Testis (tissue), 3 donors: Measurements from ENCODE around the gene RALGPS1. TPM values are rescaled to one million over a fixed set of nuclear protein-coding genes. Genes with fewer than 3 reads are reported as not detected.

Experiments
- DNase-seq: peaks from one replicate; pipeline ENCODE4 v3.0.0-alpha.2; 2019
- H3K27ac ChIP-seq, 2 donors: fragments of 200-600 bp; sonication (generic); one replicate each; pipeline ENCODE4 v1.5.1; 2019
- H3K27me3 ChIP-seq: fragments of 200-600 bp; sonication (generic); one replicate; pipeline ENCODE4 v1.5.1; 2019
- H3K36me3 ChIP-seq: fragments of 200-600 bp; sonication (generic); one replicate; pipeline ENCODE4 v1.5.1; 2017; ENCODE audit warnings: low read depth; ENCODE audit errors: missing control alignments
- H3K4me1 ChIP-seq: fragments of 200-600 bp; sonication (generic); one replicate; pipeline ENCODE4 v1.5.1; 2019
- H3K4me3 ChIP-seq, 2 donors: fragments of 200-600 bp; sonication (generic); one replicate each; pipeline ENCODE4 v1.5.1; 2017 to 2019
- H3K9me3 ChIP-seq: fragments of 200-600 bp; sonication (generic); one replicate; pipeline ENCODE4 v1.5.1; 2017
- CTCF ChIP-seq, 3 experiments: fragments of 450-650 bp in 2 of 3; fragments of 200-600 bp in 1 of 3; sonication (generic) in 1 of 3; IDR thresholded peaks; one replicate each; pipeline ENCODE4 v1.5.1; 2016 to 2019; ENCODE audit warnings: antibody characterized with exemption in 3 of 3, mild to moderate bottlenecking in 2 of 3, moderate library complexity in 1 of 3
- POLR2A ChIP-seq: fragments of 450-650 bp; IDR thresholded peaks from one replicate; pipeline ENCODE4 v1.6.1; 2017; ENCODE audit warnings: antibody characterized with exemption, mild to moderate bottlenecking, moderate library complexity
- WGBS, 2 donors: methylation state at CpG; one replicate each; pipeline ENCODE4 v1.1.5; 2018; 5-methylcytosine and 5-hydroxymethylcytosine counted together
- intact Hi-C: fragments of 100-400 bp; cut with DNase I; formaldehyde crosslinking; loops from one replicate; pipeline ENCODE4 v1.15.1; 2023; ENCODE audit warnings: low total_unique reads
- polyA plus RNA-seq: library from polyadenylated mRNA; stranded (reverse); fragments of 350-450 nt; fragmentation: Illumina TruSeq; extraction: RNeasy Lipid Tissue Mini Kit (QIAGEN cat#74804); gene quantifications from one replicate; pipeline ENCODE4 v1.2.3, GENCODE V29; 2014; ENCODE audit warnings: low read depth, low replicate concordance; ENCODE audit not compliant: insufficient read depth
- total RNA-seq, 2 donors: library from RNA; depleted of rRNA; stranded (reverse); fragments of >200 nt; gene quantifications; one replicate each; pipeline ENCODE4 v1.2.3, GENCODE V29; 2016

RALGPS1 gene
- total and polyA plus RNA-seq, 3 donors from 2014 or later = 35.9 to 48.6 (median 36.9) TPM

GRCh38 chr9:127208416-127208815 lies 293.8 kb downstream of the RALGPS1 start:
- intact Hi-C loops = no loop called here
- 91 to 96% methylated on average over 8 of the region's 8 CpGs for WGBS, 2 donors
- no peak for DNase-seq

GRCh38 chr9:127209220-127209619 lies 294.6 kb downstream of the RALGPS1 start:
- no peak overlapping the region for H3K4me3 ChIP-seq
- H3K4me1 ChIP-seq = peaks cover 5% of the 10 kb centered on the region
- intact Hi-C loops = no loop called here
- no peak for DNase-seq
- WGBS, 2 donors = 93 to 96% methylated on average over 6 to 7 of the region's 7 CpGs
- TF ChIP-seq CTCF (IDR thresholded peaks at IDR 0.05) = no peak
- no peak for TF ChIP-seq POLR2A
- no peak overlapping the region for H3K27ac ChIP-seq
- H3K36me3 ChIP-seq = no peaks in the 10 kb centered on the region
- no peaks in the 10 kb centered on the region for H3K9me3 ChIP-seq
- no peaks in the 10 kb centered on the region for H3K27me3 ChIP-seq

More at GRCh38 chr9:127208416-127208815, 293.8 kb downstream of the RALGPS1 start:
- Histone ChIP-seq H3K4me1 (peaks cover 5% of the 10 kb centered on the region), H3K36me3 (no peaks in the 10 kb centered on the region), H3K4me3 (no peak overlapping the region), H3K27me3 (no peaks in the 10 kb centered on the region), H3K27ac (no peak overlapping the region), H3K9me3 (no peaks in the 10 kb centered on the region)
- TF ChIP-seq POLR2A (no peak), CTCF (IDR thresholded peaks at IDR 0.05) (no peak)

- no peaks in the 10 kb centered on the region for H3K27me3 ChIP-seq
- 51% methylated on average over 14 to 18 of the region's 18 CpGs for WGBS, 2 donors
- no peaks in the 10 kb centered on the region for H3K9me3 ChIP-seq
- H3K4me1 ChIP-seq = peaks cover 5% of the 10 kb centered on the region
- no peaks in the 10 kb centered on the region for H3K36me3 ChIP-seq
- DNase-seq = peak; percentile 41
- intact Hi-C loops = no loop called here
- no peak for TF ChIP-seq CTCF (IDR thresholded peaks at IDR 0.05)
- no peak for TF ChIP-seq POLR2A
- H3K27ac ChIP-seq = no peak overlapping the region
- H3K4me3 ChIP-seq = no peak overlapping the region
Observed at GRCh38 chr9:127209948-127210640, 295.5 kb downstream of the RALGPS1 start.

- intact Hi-C loops = no loop called here
- no peak overlapping the region for H3K27ac ChIP-seq
- H3K27me3 ChIP-seq = no peaks in the 10 kb centered on the region
- H3K36me3 ChIP-seq = no peaks in the 10 kb centered on the region
- 84 to 90% methylated on average over 19 to 20 of the region's 20 CpGs for WGBS, 2 donors
- no peak for DNase-seq
- H3K9me3 ChIP-seq = no peaks in the 10 kb centered on the region
- TF ChIP-seq POLR2A (no peak), CTCF (IDR thresholded peaks at IDR 0.05) (no peak)
- no peak overlapping the region for H3K4me3 ChIP-seq
- peaks cover 5% of the 10 kb centered on the region for H3K4me1 ChIP-seq
Observed at GRCh38 chr9:127210851-127211730, 296.5 kb downstream of the RALGPS1 start.
